Measurements from ENCODE around the gene KMT2E. TPM values are rescaled to one million over a fixed set of nuclear protein-coding genes. Genes with fewer than 3 reads are reported as not detected.

Gene KMT2E
- total RNA-seq, 1 experiment from 2014 or later, result 63.1 TPM

- Mint-ChIP-seq H3K4me1 (ENCODE audit: low read depth, unreplicated experiment) (peaks cover 20% of the 10 kb centered on the region), H3K27me3 (ENCODE audit: insufficient read depth, unreplicated experiment) (no peaks in the 10 kb centered on the region), H3K9me3 (ENCODE audit: unreplicated experiment) (no peaks in the 10 kb centered on the region), H3K27ac (ENCODE audit: unreplicated experiment) (no peak overlapping the region), H3K4me3 (ENCODE audit: unreplicated experiment) (no peak overlapping the region), H3K36me3 (ENCODE audit: insufficient read depth, unreplicated experiment) (peaks cover 43% of the 10 kb centered on the region)
- Histone ChIP-seq H3K36me3 (ENCODE audit: control insufficient read depth, insufficient read depth, low read length) (no peaks in the 10 kb centered on the region; the same call in 1 of the 2 replicates), H3K27me3 (replicated peaks; ENCODE audit: control insufficient read depth, insufficient read depth, low read length) (no peaks in the 10 kb centered on the region), H3K4me1 (no peaks in the 10 kb centered on the region), H3K4me3 (ENCODE audit: low read depth, low read length) (no peak overlapping the region), H3K9me3 (no peaks in the 10 kb centered on the region)
- BruUV-seq (replicated peaks), result no TSS peak
- ChIA-PET CTCF (no interaction called here), POLR2A (no interaction called here)
- DNase-seq, result no peak
- no peak for TF ChIP-seq CTCF (IDR thresholded peaks at IDR 0.05; ENCODE audit: insufficient read depth in 1 of 2, low read depth in 1 of 2, low read length in 1 of 2, severe bottlenecking in 1 of 2, unreplicated experiment in 1 of 2)
- intact Hi-C loops (cut with micrococcal nuclease; ENCODE audit: unreplicated experiment), result no loop called here
These were observed 41.1 kb downstream of the KMT2E start for GRCh38 chr7:105055084-105055483.

GRCh38 chr7:105055621-105056020 lies 41.6 kb downstream of the KMT2E start:
- no TSS peak for BruUV-seq (replicated peaks)
- Histone ChIP-seq H3K4me3 (ENCODE audit: low read depth, low read length) (no peak overlapping the region), H3K27me3 (replicated peaks; ENCODE audit: control insufficient read depth, insufficient read depth, low read length) (no peaks in the 10 kb centered on the region), H3K36me3 (ENCODE audit: control insufficient read depth, insufficient read depth, low read length) (no peaks in the 10 kb centered on the region; the same call in 1 of the 2 replicates), H3K4me1 (no peaks in the 10 kb centered on the region), H3K9me3 (no peaks in the 10 kb centered on the region)
- no peak for DNase-seq
- CTCF ChIA-PET, result no interaction called here
- peaks cover 43% of the 10 kb centered on the region for H3K36me3 Mint-ChIP-seq (ENCODE audit: insufficient read depth, unreplicated experiment)
- TF ChIP-seq CTCF (IDR thresholded peaks at IDR 0.05; ENCODE audit: insufficient read depth in 1 of 2, low read depth in 1 of 2, low read length in 1 of 2, severe bottlenecking in 1 of 2, unreplicated experiment in 1 of 2), result no peak
- peaks cover 15% of the 10 kb centered on the region for H3K4me1 Mint-ChIP-seq (ENCODE audit: low read depth, unreplicated experiment)
- POLR2A ChIA-PET, result no interaction called here
- intact Hi-C loops (cut with micrococcal nuclease; ENCODE audit: unreplicated experiment), result no loop called here
- H3K9me3 Mint-ChIP-seq (ENCODE audit: unreplicated experiment), result no peaks in the 10 kb centered on the region
- no peak overlapping the region for H3K27ac Mint-ChIP-seq (ENCODE audit: unreplicated experiment)
- H3K4me3 Mint-ChIP-seq (ENCODE audit: unreplicated experiment), result no peak overlapping the region
- H3K27me3 Mint-ChIP-seq (ENCODE audit: insufficient read depth, unreplicated experiment), result no peaks in the 10 kb centered on the region

- CTCF ChIA-PET, result no interaction called here
- H3K27me3 Mint-ChIP-seq (ENCODE audit: insufficient read depth, unreplicated experiment), result no peaks in the 10 kb centered on the region
- peaks cover 6% of the 10 kb centered on the region for H3K4me1 Mint-ChIP-seq (ENCODE audit: low read depth, unreplicated experiment)
- Histone ChIP-seq H3K9me3 (no peaks in the 10 kb centered on the region), H3K4me3 (ENCODE audit: low read depth, low read length) (no peak overlapping the region), H3K36me3 (ENCODE audit: control insufficient read depth, insufficient read depth, low read length) (no peaks in the 10 kb centered on the region; the same call in 1 of the 2 replicates), H3K4me1 (no peaks in the 10 kb centered on the region), H3K27me3 (replicated peaks; ENCODE audit: control insufficient read depth, insufficient read depth, low read length) (no peaks in the 10 kb centered on the region)
- H3K27ac Mint-ChIP-seq (ENCODE audit: unreplicated experiment), result no peak overlapping the region
- peaks cover 32% of the 10 kb centered on the region for H3K36me3 Mint-ChIP-seq (ENCODE audit: insufficient read depth, unreplicated experiment)
- DNase-seq, result no peak
- no peaks in the 10 kb centered on the region for H3K9me3 Mint-ChIP-seq (ENCODE audit: unreplicated experiment)
- intact Hi-C loops (cut with micrococcal nuclease; ENCODE audit: unreplicated experiment), result no loop called here
- H3K4me3 Mint-ChIP-seq (ENCODE audit: unreplicated experiment), result no peak overlapping the region
- BruUV-seq (replicated peaks), result no TSS peak
- POLR2A ChIA-PET, result no interaction called here
- no peak for TF ChIP-seq CTCF (IDR thresholded peaks at IDR 0.05; ENCODE audit: insufficient read depth in 1 of 2, low read depth in 1 of 2, low read length in 1 of 2, severe bottlenecking in 1 of 2, unreplicated experiment in 1 of 2)
These were observed 43.5 kb downstream of the KMT2E start for GRCh38 chr7:105057472-105057871.

Data from Caco-2 (cell line).